ENCODE measurements around the gene TUBB4B.
A peak's percentile ranks its signal among the peaks of the same experiment; 100 is the strongest.

TUBB4B gene
- total RNA-seq = 215 to 408 (median 329) reads per million in 3 donors

DNA sequence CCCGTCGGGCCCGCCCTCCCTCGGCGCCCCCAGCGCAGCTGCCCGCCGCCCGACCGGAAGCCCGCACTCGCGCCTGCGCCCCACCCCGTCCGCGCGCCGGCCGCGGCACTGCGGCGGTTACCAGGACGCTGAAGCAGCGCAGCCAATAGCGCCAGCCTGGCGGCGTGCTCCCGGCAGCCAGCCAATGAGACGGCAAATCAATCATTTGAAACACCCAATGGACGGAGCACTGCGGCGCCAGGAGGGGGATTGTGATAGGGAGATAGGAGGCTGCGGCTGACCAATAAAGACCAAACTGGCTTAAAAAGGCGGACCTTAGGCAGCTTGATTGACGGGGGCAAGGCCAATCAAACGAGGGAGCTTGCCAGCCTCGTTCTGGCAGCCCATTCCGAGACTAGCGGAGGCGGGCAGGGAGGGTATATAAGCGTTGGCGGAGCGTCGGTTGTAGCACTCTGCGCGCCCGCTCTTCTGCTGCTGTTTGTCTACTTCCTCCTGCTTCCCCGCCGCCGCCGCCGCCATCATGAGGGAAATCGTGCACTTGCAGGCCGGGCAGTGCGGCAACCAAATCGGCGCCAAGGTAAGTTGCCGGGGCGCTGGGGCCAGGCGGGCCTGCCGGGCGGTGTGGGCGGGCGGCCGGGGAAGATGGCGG is at the start of gene TUBB4B:
TUBB4B (plus strand) TSS at position 447 of the 649 bp plus-strand sequence; CDS start at position 521, 74 bp downstream.
- peak within 1 kb of the TSS; percentile 66 for H3K4me3 ChIP-seq (ENCODE audit: insufficient read depth, low read depth, low read length, poor library complexity, severe bottlenecking)
- H3K27me3 ChIP-seq (replicated peaks; ENCODE audit: control insufficient read depth, insufficient read depth, low read length, poor library complexity, severe bottlenecking) = no peaks in the 10 kb centered on the region
- H3K36me3 ChIP-seq (ENCODE audit: control insufficient read depth, insufficient read depth, low read length) = peaks cover 22% of the 10 kb centered on the region
- no peaks in the 10 kb centered on the region for H3K9me3 ChIP-seq (ENCODE audit: control insufficient read depth, low read length)
- peaks cover 27% of the 10 kb centered on the region for H3K4me1 ChIP-seq (ENCODE audit: control insufficient read depth, insufficient read depth, low read length, poor library complexity, severe bottlenecking)
- peak; percentile 98 for DNase-seq
- H3K27ac ChIP-seq (ENCODE audit: insufficient read depth, low read length, poor library complexity, severe bottlenecking) = peak within 1 kb of the TSS; percentile 81

DNA sequence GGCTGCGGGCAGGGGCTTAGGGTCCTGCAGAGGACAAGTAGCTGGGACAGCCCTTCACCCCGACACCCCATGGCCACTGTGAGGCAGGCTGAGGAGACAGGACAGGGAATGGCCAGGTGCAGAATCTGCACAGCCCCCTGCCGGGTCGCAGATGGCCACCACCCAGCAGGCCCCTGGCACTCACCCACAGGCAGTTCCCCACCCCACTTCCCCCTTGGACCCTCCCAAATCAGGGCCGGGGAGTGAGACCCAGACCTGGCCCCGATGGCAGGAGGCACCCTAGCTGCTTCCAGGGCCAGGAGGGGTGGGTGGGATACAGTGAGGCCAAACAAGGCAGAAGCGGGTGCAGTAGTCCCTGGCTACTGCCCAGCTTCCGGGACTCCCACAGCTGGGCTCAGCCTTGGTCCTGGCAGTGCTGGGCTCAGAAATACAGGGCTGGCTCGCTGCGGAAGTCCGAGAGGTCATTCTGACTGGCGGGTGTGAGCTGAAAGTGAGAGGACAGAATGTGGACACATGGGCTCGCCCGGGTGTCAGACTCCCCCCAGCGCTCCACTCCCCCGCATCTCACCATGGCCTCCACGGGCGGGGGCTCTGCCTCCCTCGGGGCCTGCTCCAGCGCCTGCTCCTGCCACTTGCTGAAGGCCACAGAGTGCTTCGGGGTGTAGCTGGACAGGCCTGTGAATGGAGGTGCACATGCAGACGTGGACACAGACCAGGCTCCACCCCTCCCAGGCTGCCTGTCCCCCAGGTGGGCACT is 49.2 kb upstream of the TUBB4B start:
- DNase-seq = no peak

GRCh38 chr9:137192448-137192780 is 48.7 kb upstream of the TUBB4B start:
- Histone ChIP-seq H3K4me3 (ENCODE audit: insufficient read depth, low read depth, low read length, poor library complexity, severe bottlenecking) (no peak overlapping the region), H3K4me1 (ENCODE audit: control insufficient read depth, insufficient read depth, low read length, poor library complexity, severe bottlenecking) (peaks cover 20% of the 10 kb centered on the region), H3K27ac (ENCODE audit: insufficient read depth, low read length, poor library complexity, severe bottlenecking) (no peak overlapping the region), H3K36me3 (ENCODE audit: control insufficient read depth, insufficient read depth, low read length) (peaks cover 12% of the 10 kb centered on the region), H3K27me3 (replicated peaks; ENCODE audit: control insufficient read depth, insufficient read depth, low read length, poor library complexity, severe bottlenecking) (no peaks in the 10 kb centered on the region), H3K9me3 (ENCODE audit: control insufficient read depth, low read length) (no peaks in the 10 kb centered on the region)
- DNase-seq = no peak

More for the DNA sequence above, 49.2 kb upstream of the TUBB4B start:
- H3K27me3 ChIP-seq (replicated peaks; ENCODE audit: control insufficient read depth, insufficient read depth, low read length, poor library complexity, severe bottlenecking) = no peaks in the 10 kb centered on the region
- no peak overlapping the region for H3K27ac ChIP-seq (ENCODE audit: insufficient read depth, low read length, poor library complexity, severe bottlenecking)
- peaks cover 12% of the 10 kb centered on the region for H3K36me3 ChIP-seq (ENCODE audit: control insufficient read depth, insufficient read depth, low read length)
- no peaks in the 10 kb centered on the region for H3K9me3 ChIP-seq (ENCODE audit: control insufficient read depth, low read length)
- H3K4me1 ChIP-seq (ENCODE audit: control insufficient read depth, insufficient read depth, low read length, poor library complexity, severe bottlenecking) = peaks cover 26% of the 10 kb centered on the region
- no peak overlapping the region for H3K4me3 ChIP-seq (ENCODE audit: insufficient read depth, low read depth, low read length, poor library complexity, severe bottlenecking)

GRCh38 chr9:137192859-137193258 is 48.2 kb upstream of the TUBB4B start:
- no peaks in the 10 kb centered on the region for H3K27me3 ChIP-seq (replicated peaks; ENCODE audit: control insufficient read depth, insufficient read depth, low read length, poor library complexity, severe bottlenecking)
- peaks cover 16% of the 10 kb centered on the region for H3K4me1 ChIP-seq (ENCODE audit: control insufficient read depth, insufficient read depth, low read length, poor library complexity, severe bottlenecking)
- no peak overlapping the region for H3K4me3 ChIP-seq (ENCODE audit: insufficient read depth, low read depth, low read length, poor library complexity, severe bottlenecking)
- peaks cover 12% of the 10 kb centered on the region for H3K36me3 ChIP-seq (ENCODE audit: control insufficient read depth, insufficient read depth, low read length)
- H3K27ac ChIP-seq (ENCODE audit: insufficient read depth, low read length, poor library complexity, severe bottlenecking) = no peak overlapping the region
- no peaks in the 10 kb centered on the region for H3K9me3 ChIP-seq (ENCODE audit: control insufficient read depth, low read length)
- DNase-seq = no peak

DNA sequence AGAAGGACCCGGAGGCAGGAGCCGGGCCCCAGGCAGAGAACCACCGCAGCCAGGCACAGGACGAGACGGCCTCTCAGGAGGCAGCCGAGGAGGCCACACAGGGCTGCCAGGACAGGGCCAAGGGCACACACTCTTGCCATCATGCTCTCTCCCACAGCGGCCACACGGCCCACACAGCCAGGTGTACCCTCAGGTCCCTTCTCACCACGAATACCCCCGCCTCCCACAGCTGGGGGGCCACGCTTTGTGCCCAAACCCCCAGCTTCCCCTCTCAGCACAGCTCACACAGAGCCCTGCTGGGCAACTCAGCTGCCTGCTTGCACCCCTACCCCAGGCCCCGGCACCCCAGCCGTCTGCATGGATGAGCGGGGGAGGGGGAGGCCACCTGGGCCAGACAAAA is 47.3 kb upstream of the TUBB4B start:
- no peaks in the 10 kb centered on the region for H3K9me3 ChIP-seq (ENCODE audit: control insufficient read depth, low read length)
- no peak overlapping the region for H3K27ac ChIP-seq (ENCODE audit: insufficient read depth, low read length, poor library complexity, severe bottlenecking)
- H3K4me3 ChIP-seq (ENCODE audit: insufficient read depth, low read depth, low read length, poor library complexity, severe bottlenecking) = no peak overlapping the region
- H3K27me3 ChIP-seq (replicated peaks; ENCODE audit: control insufficient read depth, insufficient read depth, low read length, poor library complexity, severe bottlenecking) = no peaks in the 10 kb centered on the region
- DNase-seq = no peak
- H3K36me3 ChIP-seq (ENCODE audit: control insufficient read depth, insufficient read depth, low read length) = peaks cover 12% of the 10 kb centered on the region
- H3K4me1 ChIP-seq (ENCODE audit: control insufficient read depth, insufficient read depth, low read length, poor library complexity, severe bottlenecking) = peaks cover 13% of the 10 kb centered on the region

GRCh38 chr9:137194388-137194787 is 46.7 kb upstream of the TUBB4B start:
- Histone ChIP-seq H3K36me3 (ENCODE audit: control insufficient read depth, insufficient read depth, low read length) (peaks cover 11% of the 10 kb centered on the region), H3K27me3 (replicated peaks; ENCODE audit: control insufficient read depth, insufficient read depth, low read length, poor library complexity, severe bottlenecking) (no peaks in the 10 kb centered on the region), H3K4me3 (ENCODE audit: insufficient read depth, low read depth, low read length, poor library complexity, severe bottlenecking) (no peak overlapping the region), H3K4me1 (ENCODE audit: control insufficient read depth, insufficient read depth, low read length, poor library complexity, severe bottlenecking) (peaks cover 11% of the 10 kb centered on the region), H3K27ac (ENCODE audit: insufficient read depth, low read length, poor library complexity, severe bottlenecking) (no peak overlapping the region), H3K9me3 (ENCODE audit: control insufficient read depth, low read length) (no peaks in the 10 kb centered on the region)
- no peak for DNase-seq

- H3K4me1 ChIP-seq (ENCODE audit: control insufficient read depth, insufficient read depth, low read length, poor library complexity, severe bottlenecking) = peaks cover 11% of the 10 kb centered on the region
- H3K9me3 ChIP-seq (ENCODE audit: control insufficient read depth, low read length) = no peaks in the 10 kb centered on the region
- no peaks in the 10 kb centered on the region for H3K27me3 ChIP-seq (replicated peaks; ENCODE audit: control insufficient read depth, insufficient read depth, low read length, poor library complexity, severe bottlenecking)
- H3K4me3 ChIP-seq (ENCODE audit: insufficient read depth, low read depth, low read length, poor library complexity, severe bottlenecking) = no peak overlapping the region
- peaks cover 6% of the 10 kb centered on the region for H3K36me3 ChIP-seq (ENCODE audit: control insufficient read depth, insufficient read depth, low read length)
- no peak overlapping the region for H3K27ac ChIP-seq (ENCODE audit: insufficient read depth, low read length, poor library complexity, severe bottlenecking)
- no peak for DNase-seq
These were observed 46.2 kb upstream of the TUBB4B start for GRCh38 chr9:137194909-137195308.

- no peaks in the 10 kb centered on the region for H3K27me3 ChIP-seq (replicated peaks; ENCODE audit: control insufficient read depth, insufficient read depth, low read length, poor library complexity, severe bottlenecking)
These were observed 45.4 kb upstream of the TUBB4B start for GRCh38 chr9:137195525-137196220.

GRCh38 chr9:137198051-137198901 is 42.8 kb upstream of the TUBB4B start:
- H3K27ac ChIP-seq (ENCODE audit: insufficient read depth, low read length, poor library complexity, severe bottlenecking) = no peak overlapping the region
- no peak overlapping the region for H3K4me3 ChIP-seq (ENCODE audit: insufficient read depth, low read depth, low read length, poor library complexity, severe bottlenecking)
- H3K4me1 ChIP-seq (ENCODE audit: control insufficient read depth, insufficient read depth, low read length, poor library complexity, severe bottlenecking) = peaks cover 14% of the 10 kb centered on the region

More at GRCh38 chr9:137195525-137196220, 45.4 kb upstream of the TUBB4B start:
- peaks cover 6% of the 10 kb centered on the region for H3K4me1 ChIP-seq (ENCODE audit: control insufficient read depth, insufficient read depth, low read length, poor library complexity, severe bottlenecking)
- H3K27ac ChIP-seq (ENCODE audit: insufficient read depth, low read length, poor library complexity, severe bottlenecking) = no peak overlapping the region
- H3K4me3 ChIP-seq (ENCODE audit: insufficient read depth, low read depth, low read length, poor library complexity, severe bottlenecking) = no peak overlapping the region
- no peaks in the 10 kb centered on the region for H3K9me3 ChIP-seq (ENCODE audit: control insufficient read depth, low read length)
- no peak for DNase-seq
- peaks cover 2% of the 10 kb centered on the region for H3K36me3 ChIP-seq (ENCODE audit: control insufficient read depth, insufficient read depth, low read length)

More at GRCh38 chr9:137198051-137198901, 42.8 kb upstream of the TUBB4B start:
- no peak for DNase-seq
- H3K27me3 ChIP-seq (replicated peaks; ENCODE audit: control insufficient read depth, insufficient read depth, low read length, poor library complexity, severe bottlenecking) = no peaks in the 10 kb centered on the region
- no peaks in the 10 kb centered on the region for H3K9me3 ChIP-seq (ENCODE audit: control insufficient read depth, low read length)
- H3K36me3 ChIP-seq (ENCODE audit: control insufficient read depth, insufficient read depth, low read length) = no peaks in the 10 kb centered on the region

Measured in effector memory CD4-positive, alpha-beta T cell (primary cell).